ENCODE measurements around the gene IRAK1. TPM values are rescaled to one million over a fixed set of nuclear protein-coding genes. Genes with fewer than 3 reads are reported as not detected.

IRAK1 gene
- total and polyA plus RNA-seq, 2 donors (not counting 3 experiments of a cell fraction or from before 2014, with no cell fraction given): 63.6 to 138 TPM

DNA sequence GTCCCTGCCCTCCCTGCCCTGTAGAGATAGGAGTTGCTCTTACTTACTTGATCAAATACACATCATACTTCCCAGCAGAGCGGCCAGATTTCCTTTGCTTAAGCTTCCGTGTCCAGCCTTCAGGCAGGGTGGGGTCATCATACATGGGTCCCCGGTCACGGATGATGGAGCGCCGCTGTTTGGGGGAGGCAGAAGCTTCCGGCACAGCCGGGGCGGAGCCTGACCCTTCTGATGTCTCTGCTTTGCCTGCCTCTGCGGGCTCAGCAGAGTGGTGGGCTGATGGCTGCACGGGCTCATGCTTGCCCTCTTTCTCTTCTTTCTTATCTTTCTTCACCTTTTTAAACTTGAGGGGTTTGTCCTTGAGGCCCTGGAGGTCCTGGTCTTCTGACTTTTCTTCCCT, 12.5 kb upstream of the IRAK1 start:
- dilution Hi-C loops (cut with MboI; ENCODE audit: extremely low pct_ligation_motif_present, low sequenced_read_pairs) (no loop called here), intact Hi-C loops (cut with micrococcal nuclease) (no loop called here)
- Histone ChIP-seq H3K27ac (ENCODE audit: insufficient read depth, low read depth, low read length) (no peak overlapping the region), H3K27me3 (ENCODE audit: control insufficient read depth in 2 of 2, insufficient read depth in 2 of 2, low read length in 2 of 2) (no peaks in the 10 kb centered on the region), H4K20me1 (replicated peaks; ENCODE audit: control insufficient read depth, extremely low read depth, insufficient read depth, low read length) (no peaks in the 10 kb centered on the region), H3K9me1 (replicated peaks; ENCODE audit: control insufficient read depth, extremely low read depth, insufficient read depth, low read length) (no peaks in the 10 kb centered on the region), H2AFZ (ENCODE audit: low read depth, low read length) (no peak overlapping the region), H3K4me3 (replicated peaks in 1 of 3; ENCODE audit: insufficient read depth in 1 of 3, low read depth in 1 of 3, low read length in 3 of 3) (no peak overlapping the region), H3K36me3 (ENCODE audit: control insufficient read depth in 2 of 2, extremely low read depth in 1 of 2, insufficient read depth in 2 of 2, low read length in 2 of 2) (peaks cover 0 to 23% of the 10 kb centered on the region in 2 experiments), H3K4me1 (ENCODE audit: control insufficient read depth, extremely low read depth, insufficient read depth, low read length) (no peaks in the 10 kb centered on the region), H3K9ac (replicated peaks; ENCODE audit: extremely low read depth, insufficient read depth, low read length) (no peak overlapping the region), H3K4me2 (ENCODE audit: insufficient read depth, low read length) (no peak overlapping the region), H3K9me3 (replicated peaks; ENCODE audit: control insufficient read depth, insufficient read depth, low read length) (no peaks in the 10 kb centered on the region), H3K79me2 (ENCODE audit: control insufficient read depth, insufficient read depth, low read length) (peaks cover 10% of the 10 kb centered on the region)
- TF ChIP-seq JUN (IDR thresholded peaks at IDR 0.05; ENCODE audit: borderline replicate concordance, insufficient read depth, insufficient read length, low read depth) (no peak), MYC (IDR thresholded peaks at IDR 0.05; ENCODE audit: low read depth, low read length) (no peak), POLR2AphosphoS5 (IDR thresholded peaks at IDR 0.05; ENCODE audit: insufficient read depth, low read depth, low read length) (no peak), CTCF (IDR thresholded peaks at IDR 0.05; ENCODE audit: extremely low read depth in 1 of 2, insufficient read depth in 1 of 2, low read depth in 1 of 2, low read length in 2 of 2) (no peak), POLR2A (IDR thresholded peaks at IDR 0.05; ENCODE audit: low read depth, low read length) (no peak), EZH2 (IDR thresholded peaks at IDR 0.05; ENCODE audit: borderline replicate concordance, low read depth, low read length, severe bottlenecking) (no peak), GATA2 (IDR thresholded peaks at IDR 0.05; ENCODE audit: insufficient read depth, insufficient read length, low read depth, low read length) (no peak), FOS (IDR thresholded peaks at IDR 0.05; ENCODE audit: borderline replicate concordance, insufficient read depth, low read length) (no peak)
- TF ChIP-seq, protein P1, sequence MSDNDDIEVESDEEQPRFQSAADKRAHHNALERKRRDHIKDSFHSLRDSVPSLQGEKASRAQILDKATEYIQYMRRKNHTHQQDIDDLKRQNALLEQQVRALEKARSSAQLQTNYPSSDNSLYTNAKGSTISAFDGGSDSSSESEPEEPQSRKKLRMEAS (IDR thresholded peaks at IDR 0.05; ENCODE audit: insufficient read depth, insufficient read length): no peak
- no peak for DNase-seq (ENCODE audit: low read depth, low spot score)
- no peak for FAIRE-seq
- ChIA-PET CTCF (no interaction called here), POLR2A (no interaction called here)
- no TSS peak for BruUV-seq (replicated peaks)

Data from endothelial cell of umbilical vein (primary cell).